HTERT RPE-1 (cell line): ENCODE data around the gene ZNF69.
"Not testable (repeated sequence)": the region's sequence is repeated elsewhere in the genome, so short reads cannot be mapped to it uniquely, and the experiment has no call there.

Experiments
- in situ Hi-C: fragments of 300-500 bp; cut with MboI; formaldehyde crosslinking; loops from 4 replicates; pipeline ENCODE4 v1.14.3; 2020; ENCODE audit warnings: low sequenced_read_pairs

ZNF69 gene

GRCh38 chr19:11887611-11888531 lies at the start of gene ZNF69:
Gene ZNF69, plus strand, starts transcription at chr19:11887782. Its CDS starts 142 bp downstream, at chr19:11887924.
- in situ Hi-C loops: no loop called here

DNA sequence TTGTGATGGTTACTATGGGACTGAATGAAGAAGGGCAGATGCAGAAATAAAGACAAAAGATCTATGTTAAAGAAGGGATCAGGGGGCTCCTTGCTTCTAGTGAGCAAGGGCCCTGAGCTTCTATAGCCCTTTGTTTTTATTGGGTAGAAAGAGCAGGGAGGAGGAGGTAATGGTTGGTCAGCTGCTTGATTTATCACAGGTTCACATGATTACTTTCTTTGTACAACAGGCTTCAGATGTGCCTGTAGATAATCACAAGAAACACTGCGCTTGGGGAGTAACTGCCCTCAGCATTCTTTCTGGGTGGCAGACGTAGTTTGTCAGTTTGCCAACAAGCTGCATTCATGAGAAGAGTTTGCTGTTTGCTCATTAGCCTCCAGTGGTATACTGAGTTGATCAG lies 43.9 kb upstream of the ZNF69 start:
- in situ Hi-C loops: no loop called here

DNA sequence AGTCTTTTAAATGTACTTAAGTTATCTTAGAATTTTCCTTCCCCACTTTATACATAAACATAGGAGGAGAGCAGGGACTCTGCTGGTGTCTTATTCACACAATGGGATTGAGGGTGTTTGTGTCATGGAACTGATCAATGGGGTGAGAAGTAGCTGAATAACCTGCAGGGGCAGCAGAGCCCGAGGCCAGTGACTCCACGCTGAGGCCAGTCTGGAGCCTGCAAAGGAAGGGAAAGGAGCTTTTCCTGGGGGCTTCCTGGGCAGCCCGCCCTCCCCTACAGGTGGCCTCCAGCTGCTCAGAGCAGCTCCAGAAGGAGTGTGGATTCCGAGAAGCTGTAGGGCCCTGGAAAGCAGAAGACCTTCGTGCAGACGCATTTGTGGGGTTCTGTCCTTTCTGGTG lies 40.0 kb upstream of the ZNF69 start:
- in situ Hi-C loops: not testable (repeated sequence)

DNA sequence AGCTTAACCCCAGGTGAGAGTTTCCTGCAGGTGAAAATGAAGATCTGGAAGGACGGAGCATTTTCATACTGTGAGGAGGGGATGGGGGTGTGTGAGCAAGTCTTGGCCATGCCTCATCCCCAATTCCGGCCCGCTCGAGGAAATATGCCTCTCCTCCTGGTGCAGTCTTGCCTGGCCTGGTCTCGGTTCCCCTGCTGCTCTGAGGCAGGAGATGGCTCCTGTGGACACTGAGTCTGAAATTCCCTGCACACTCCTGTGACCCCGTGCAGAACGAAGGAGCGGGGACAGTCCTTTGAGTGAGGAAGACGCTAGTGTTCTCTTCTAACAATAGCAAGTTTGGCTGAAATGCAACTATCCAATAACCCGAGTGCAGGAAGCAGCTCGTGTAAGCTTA lies 39.4 kb upstream of the ZNF69 start:
- in situ Hi-C loops: no loop called here

DNA sequence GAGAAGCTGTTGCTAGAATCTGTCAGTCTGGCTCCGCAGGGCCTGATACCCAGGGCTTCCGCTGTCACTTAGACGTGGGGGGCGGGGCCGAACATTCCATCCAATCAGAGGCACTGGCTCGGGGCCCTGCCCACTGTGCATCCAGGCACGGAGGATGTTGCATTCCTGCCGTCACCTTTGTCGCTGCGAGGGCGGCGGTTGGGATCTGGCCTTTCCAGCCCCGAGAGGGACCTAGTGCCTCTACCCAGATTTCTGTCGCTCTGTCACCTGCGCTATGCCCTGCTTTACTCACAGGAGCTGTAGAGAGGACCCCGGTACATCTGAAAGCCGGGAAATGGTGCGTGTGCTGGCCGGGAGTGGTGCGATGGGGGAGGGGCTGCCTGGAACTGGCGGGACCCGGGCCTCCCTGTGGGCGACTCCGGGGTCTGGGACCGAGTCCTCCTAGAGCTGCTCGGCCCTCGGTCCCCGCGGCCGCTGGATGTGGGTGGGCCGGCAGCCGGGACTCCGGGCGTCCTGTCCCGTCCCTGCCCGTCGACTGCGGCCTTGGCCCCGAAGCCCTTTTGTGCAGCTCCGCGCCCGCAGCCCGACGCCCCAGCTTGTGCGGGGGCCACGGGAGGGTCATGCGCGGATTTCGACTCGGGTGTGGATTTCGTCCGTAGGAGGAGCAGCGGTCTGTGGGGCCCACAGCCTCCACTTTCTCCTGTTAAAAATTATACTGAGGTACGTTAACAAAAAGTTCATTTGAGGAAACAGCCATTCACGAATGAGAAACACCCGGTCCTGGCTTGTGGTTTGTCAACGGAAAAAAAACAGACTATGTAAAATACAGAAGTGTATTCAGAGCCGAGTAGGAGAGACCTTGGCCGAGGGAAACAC lies 38.8 kb upstream of the ZNF69 start, which contains the start of gene ZNF439:
TSS of gene ZNF439 (plus strand) at position 133 of the 876 bp plus-strand sequence. CDS start at position 275, 142 bp downstream.
- in situ Hi-C loops: no loop called here

- in situ Hi-C loops: not testable (repeated sequence)
These were observed 37.3 kb upstream of the ZNF69 start for GRCh38 chr19:11850289-11850688.

- in situ Hi-C loops: no loop called here
These were observed 34.2 kb upstream of the ZNF69 start for GRCh38 chr19:11853358-11853757.

DNA sequence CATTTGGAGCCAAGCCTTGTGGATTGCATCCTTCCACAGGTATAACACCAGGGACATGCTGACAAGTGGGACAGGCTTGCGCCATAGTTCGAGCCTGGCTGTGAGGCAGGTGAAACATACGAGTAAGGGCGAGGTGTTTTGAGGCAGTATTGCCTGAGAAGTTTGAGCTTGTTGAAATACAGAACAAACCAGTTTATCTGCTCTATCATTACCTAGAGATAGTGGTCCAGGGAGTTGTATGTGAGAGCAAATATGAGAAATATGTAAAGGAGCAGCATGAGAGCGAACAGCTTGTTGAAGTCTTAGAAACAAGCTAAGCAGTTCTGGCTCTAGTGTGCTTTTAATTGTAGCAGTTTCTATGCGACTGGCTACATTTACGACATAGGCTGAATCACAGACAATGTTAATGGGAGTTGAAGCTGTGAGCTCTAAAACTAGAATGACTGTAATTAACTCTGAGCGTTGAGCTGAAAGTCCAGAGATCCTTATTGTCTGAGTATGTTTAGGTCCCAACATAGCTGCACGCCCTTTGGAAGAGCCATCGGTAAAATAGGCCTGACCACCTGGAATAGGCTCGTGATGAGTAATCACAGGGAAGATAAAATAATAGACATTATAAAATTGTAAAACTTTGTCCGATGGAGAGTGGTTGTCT lies 30.9 kb upstream of the ZNF69 start:
- in situ Hi-C loops: no loop called here

DNA sequence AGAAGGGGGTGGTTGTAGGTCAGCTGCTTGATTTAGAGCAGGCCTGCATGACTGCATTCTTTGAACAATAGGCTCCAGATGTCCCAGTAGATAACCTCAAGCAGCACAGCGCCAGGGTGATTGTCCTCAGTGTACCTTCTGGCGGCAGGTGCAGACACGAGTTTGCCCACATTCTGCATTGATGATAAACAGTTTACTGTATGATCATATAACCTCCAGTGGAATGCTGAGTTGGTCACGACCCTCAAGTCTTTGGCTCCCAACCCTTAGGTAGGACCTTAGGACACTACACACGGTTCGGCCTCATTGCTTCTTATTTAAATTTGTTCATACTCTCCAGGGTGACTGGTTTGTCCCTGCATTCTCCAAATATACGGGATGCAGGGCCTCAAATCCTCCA lies 26.9 kb upstream of the ZNF69 start:
- in situ Hi-C loops: no loop called here

DNA sequence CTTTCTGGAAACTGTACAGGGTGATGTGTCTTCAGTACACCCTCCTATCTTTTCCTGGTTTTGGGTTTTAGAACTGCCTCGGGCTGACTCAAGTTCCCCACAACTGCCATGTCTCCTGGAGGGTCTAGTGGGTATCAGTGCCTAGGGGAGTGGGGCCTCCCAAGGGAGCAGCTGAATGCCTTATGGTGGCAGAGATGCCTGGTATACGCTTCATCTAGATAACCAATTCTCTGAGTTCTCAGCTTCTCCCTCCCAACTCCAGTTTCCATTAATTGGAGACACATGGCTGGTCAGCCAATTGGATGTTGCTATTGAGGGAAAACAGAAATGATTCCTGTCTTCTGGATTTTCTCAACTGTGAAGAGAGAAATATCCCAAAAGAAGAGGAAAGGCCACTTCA lies 26.3 kb upstream of the ZNF69 start:
- in situ Hi-C loops: no loop called here

DNA sequence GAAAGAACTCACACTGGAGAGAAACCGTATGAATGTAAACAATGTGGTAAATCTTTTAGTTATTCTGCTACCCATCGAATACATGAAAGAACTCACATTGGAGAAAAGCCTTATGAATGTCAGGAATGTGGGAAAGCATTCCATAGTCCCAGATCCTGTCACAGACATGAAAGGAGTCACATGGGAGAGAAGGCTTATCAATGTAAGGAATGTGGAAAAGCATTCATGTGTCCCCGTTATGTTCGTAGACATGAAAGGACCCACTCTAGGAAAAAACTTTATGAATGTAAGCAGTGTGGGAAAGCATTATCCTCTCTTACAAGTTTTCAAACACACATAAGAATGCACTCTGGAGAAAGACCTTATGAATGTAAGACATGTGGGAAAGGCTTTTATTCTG lies 19.8 kb upstream of the ZNF69 start:
- in situ Hi-C loops: not testable (repeated sequence)

GRCh38 chr19:11868188-11868587 lies 19.4 kb upstream of the ZNF69 start:
- in situ Hi-C loops: no loop called here

GRCh38 chr19:11872624-11873023 lies 15.0 kb upstream of the ZNF69 start:
- in situ Hi-C loops: no loop called here

DNA sequence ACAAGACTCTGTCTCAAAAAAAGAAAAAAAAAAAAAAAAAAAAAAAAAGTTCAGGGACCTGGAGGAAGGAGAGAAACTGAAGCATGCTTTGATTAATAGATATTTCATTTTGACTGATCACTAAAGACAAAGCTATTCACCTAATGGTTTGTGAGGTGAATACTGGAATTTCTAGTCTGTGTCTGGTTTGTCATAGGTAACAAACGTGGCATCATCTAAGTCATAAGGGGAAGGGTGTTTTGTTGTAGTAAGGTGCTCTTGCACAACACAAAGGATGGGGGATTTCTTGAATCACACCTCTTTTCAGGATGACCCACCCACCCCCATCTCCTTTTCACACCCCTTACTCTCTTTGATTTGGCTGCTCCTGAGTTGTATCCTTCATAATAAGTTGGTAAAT lies 13.8 kb upstream of the ZNF69 start:
- in situ Hi-C loops: no loop called here

DNA sequence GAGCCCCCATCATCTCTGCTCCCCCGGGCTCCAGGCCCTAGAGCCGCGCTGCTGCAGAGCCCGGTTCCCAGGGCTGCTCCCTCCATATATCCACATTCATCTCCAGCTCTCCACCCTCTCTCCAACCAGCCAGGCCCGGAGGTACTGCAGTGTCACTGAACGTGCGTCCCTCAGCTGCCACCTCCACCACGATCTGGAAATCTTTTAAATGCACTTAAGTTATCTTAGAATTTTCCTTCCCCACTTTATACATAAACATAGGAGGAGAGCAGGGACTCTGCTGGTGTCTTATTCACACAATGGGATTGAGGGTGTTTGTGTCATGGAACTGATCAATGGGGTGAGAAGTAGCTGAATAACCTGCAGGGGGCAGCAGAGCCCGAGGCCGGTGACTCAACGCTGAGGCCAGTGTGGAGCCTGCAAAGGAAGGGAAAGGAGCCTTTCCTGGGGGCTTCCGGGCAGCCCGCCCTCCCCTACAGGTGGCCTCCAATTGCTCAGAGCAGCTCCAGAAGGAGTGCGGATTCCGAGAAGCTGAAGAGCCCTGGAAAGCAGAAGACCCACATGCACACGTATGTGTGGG lies 7.8 kb upstream of the ZNF69 start:
- in situ Hi-C loops: not testable (repeated sequence)

DNA sequence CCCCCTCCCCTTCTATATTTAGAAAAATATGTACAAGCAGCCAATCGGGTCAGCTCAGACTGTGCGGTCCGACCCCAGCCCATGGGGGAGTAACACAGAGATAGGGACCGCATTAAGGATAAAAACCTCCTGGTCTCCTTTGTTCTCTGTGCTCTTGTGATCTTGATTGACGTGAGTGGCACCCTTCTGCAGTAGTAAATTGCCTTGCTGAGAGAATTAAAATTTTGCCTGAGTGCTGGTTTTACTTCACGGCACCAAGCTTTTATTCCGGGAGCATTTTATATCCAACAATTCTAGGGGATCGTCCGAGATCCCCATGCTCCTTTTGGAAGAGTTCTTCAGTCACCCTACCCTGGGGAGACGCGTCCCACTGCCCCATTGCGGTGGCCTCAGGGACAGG lies 7.0 kb upstream of the ZNF69 start:
- in situ Hi-C loops: no loop called here

DNA sequence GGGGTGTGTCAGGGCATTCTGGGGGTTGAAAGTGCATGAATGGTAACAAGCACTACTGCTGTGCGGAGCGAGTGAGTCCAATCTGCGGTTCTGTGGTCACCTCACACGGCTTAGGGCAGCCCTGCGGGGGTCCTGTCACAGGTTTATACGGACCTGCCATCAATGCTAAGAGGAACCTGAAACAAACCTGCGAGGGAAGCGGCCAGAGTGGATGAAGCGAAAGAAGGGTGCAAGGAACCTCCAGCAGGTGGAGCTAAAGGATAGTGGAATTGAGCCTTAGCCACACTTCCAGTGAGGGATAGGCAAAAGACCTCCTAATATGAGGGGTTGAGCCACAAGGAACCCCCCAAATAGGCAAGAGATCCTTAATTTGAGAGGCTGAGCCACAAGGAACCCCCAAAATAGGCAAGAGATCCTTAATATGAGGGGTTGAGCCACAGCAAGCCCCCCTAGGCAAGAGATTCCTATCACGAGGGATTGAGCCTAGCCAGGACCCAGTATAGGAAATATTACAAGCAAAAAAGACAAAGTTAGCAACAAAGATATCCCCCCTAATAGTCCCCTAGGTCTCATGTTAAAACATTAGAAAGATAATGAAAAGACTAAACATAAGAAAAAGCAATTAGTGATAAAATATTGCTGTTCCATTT lies 6.3 kb upstream of the ZNF69 start:
- in situ Hi-C loops: no loop called here

DNA sequence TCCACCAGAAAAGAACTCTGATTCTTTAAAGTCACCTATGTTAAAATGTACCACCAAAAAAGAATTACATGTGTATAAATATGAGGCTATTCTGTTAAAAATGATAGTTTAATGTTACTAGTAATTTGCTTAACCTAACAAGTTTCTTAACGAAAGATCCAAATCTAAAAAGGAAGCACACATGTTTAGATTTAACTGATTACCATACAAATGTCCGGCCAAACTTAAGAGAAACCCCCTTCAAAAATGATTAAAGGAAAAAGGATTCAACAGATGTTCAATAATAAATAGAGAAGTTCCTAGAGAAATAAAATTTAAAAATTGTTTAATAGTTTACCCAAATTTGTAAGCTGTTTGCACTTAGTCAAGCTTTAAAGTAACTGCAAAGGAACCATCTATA lies 5.0 kb upstream of the ZNF69 start:
- in situ Hi-C loops: no loop called here

DNA sequence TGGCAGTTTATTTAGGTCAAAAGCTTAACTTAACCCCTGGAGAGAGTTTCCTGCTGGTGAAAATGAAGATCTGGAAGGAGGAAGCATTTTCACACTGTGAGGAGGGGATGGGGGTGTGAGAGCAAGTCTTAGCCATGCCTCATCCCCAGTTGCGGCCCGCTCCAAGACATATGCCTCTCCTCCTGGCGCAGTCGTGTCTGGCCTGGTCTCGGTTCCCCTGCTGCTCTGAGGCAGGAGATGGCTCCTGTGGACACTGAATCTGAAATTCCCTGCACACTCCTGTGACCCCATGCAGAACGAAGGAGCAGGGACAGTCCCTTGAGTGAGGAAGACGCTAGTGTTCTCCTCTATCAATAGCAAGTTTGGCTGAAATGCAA lies 360 bp upstream of the ZNF69 start:
- in situ Hi-C loops: no loop called here

- in situ Hi-C loops: not testable (repeated sequence)
These were observed 2.3 kb downstream of the ZNF69 start for GRCh38 chr19:11889901-11890300.
